HepG2 (cell line): ENCODE results near the gene GMPPB. TPM values are rescaled to one million over a fixed set of nuclear protein-coding genes. Genes with fewer than 3 reads are reported as not detected.

Source experiments
- KAT2B ChIP-seq: fragments of 150-350 bp; IDR thresholded peaks from 2 replicates; pipeline ENCODE4 v1.6.1; 2014; ENCODE audit warnings: low read depth, low read length, borderline replicate concordance
- NFE2L2 ChIP-seq: fragments of 150-350 bp; IDR thresholded peaks from 2 replicates; pipeline ENCODE4 v1.6.1; 2014; ENCODE audit warnings: low read length
- RBM39 ChIP-seq: fragments of 200-400 bp; formaldehyde crosslinking; IDR thresholded peaks from one replicate; pipeline ENCODE4 v1.6.1; 2018; ENCODE audit warnings: antibody characterized with exemption, mild to moderate bottlenecking, low read depth, low read length; ENCODE audit not compliant: poor library complexity, severe bottlenecking
- THAP9 ChIP-seq: sonication (generic); formaldehyde crosslinking; IDR thresholded peaks from 2 replicates; pipeline ENCODE4; 2020; ENCODE audit warnings: missing genetic modification reagents, mild to moderate bottlenecking, borderline replicate concordance
- ZBTB46 ChIP-seq: sonication (generic); formaldehyde crosslinking; IDR thresholded peaks from 2 replicates; pipeline ENCODE4 v1.4.0; 2020; ENCODE audit warnings: mild to moderate bottlenecking, missing genetic modification reagents, borderline replicate concordance
- ZNF496 ChIP-seq: sonication (generic); formaldehyde crosslinking; IDR thresholded peaks from 2 replicates; pipeline ENCODE4 v1.8.1; 2023; ENCODE audit warnings: mild to moderate bottlenecking, moderate library complexity, missing genetic modification reagents; ENCODE audit not compliant: insufficient replicate concordance
- polyA plus RNA-seq, 8 experiments: library from polyadenylated mRNA; depleted of rRNA in 3 of 8; stranded (reverse) in 7 of 8; unstranded in 1 of 8; fragments of >200 nt; fragmentation: Illumina TruSeq in 4 of 8; extraction: Trizol in 4 of 8; gene quantifications; 2 replicates each; pipeline versions ENCODE4 v1.2.1 to v1.2.3, GENCODE V29; 2011 to 2016; ENCODE audit warnings: low read depth in 4 of 8, missing spikeins in 1 of 8, mixed read lengths in 1 of 8; ENCODE audit not compliant: insufficient read depth in 1 of 8
- total RNA-seq, 5 experiments: library from RNA; depleted of rRNA; stranded (reverse); fragments of >200 nt; fragmentation: Illumina TruSeq; extraction: Trizol; gene quantifications; 2 replicates each; pipeline ENCODE4 v1.2.3, GENCODE V29; 2016; ENCODE audit warnings: low read depth in 1 of 5
- TF ChIP-seq, protein P1 (sequence below), 2 experiments: sonication (generic) in 1 of 2; formaldehyde crosslinking in 1 of 2; IDR thresholded peaks; 2 replicates each; pipeline versions ENCODE4 v1.4.0 to v1.6.1; 2016 to 2020; ENCODE audit warnings: borderline replicate concordance in 1 of 2, low read depth in 1 of 2, mild to moderate bottlenecking in 1 of 2, missing genetic modification reagents in 1 of 2
- TF ChIP-seq, protein P2 (sequence below): sonication (generic); formaldehyde crosslinking; IDR thresholded peaks from 2 replicates; pipeline ENCODE4 v1.5.1; 2020; ENCODE audit warnings: mild to moderate bottlenecking, missing genetic modification reagents, moderate library complexity

The GMPPB gene
- total and polyA plus RNA-seq, 2 of the 13 experiments (the other 11 are each of a cell fraction or from before 2014, with no cell fraction given) = 6.5 to 23.1 TPM

- no peak for TF ChIP-seq ZNF496 (CRISPR knock-in tag)
- no peak for TF ChIP-seq NFE2L2
- TF ChIP-seq THAP9 (CRISPR knock-in tag) = no peak
- TF ChIP-seq ZBTB46 (CRISPR knock-in tag) = no peak
- TF ChIP-seq, protein P1, sequence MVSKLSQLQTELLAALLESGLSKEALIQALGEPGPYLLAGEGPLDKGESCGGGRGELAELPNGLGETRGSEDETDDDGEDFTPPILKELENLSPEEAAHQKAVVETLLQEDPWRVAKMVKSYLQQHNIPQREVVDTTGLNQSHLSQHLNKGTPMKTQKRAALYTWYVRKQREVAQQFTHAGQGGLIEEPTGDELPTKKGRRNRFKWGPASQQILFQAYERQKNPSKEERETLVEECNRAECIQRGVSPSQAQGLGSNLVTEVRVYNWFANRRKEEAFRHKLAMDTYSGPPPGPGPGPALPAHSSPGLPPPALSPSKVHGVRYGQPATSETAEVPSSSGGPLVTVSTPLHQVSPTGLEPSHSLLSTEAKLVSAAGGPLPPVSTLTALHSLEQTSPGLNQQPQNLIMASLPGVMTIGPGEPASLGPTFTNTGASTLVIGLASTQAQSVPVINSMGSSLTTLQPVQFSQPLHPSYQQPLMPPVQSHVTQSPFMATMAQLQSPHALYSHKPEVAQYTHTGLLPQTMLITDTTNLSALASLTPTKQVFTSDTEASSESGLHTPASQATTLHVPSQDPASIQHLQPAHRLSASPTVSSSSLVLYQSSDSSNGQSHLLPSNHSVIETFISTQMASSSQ (IDR thresholded peaks at IDR 0.05; ENCODE audit: low read depth) = no peak
- TF ChIP-seq, protein P1 (CRISPR knock-in tag; IDR thresholded peaks at IDR 0.05; ENCODE audit: borderline replicate concordance) = no peak
- no peak for TF ChIP-seq KAT2B
- TF ChIP-seq, protein P2, sequence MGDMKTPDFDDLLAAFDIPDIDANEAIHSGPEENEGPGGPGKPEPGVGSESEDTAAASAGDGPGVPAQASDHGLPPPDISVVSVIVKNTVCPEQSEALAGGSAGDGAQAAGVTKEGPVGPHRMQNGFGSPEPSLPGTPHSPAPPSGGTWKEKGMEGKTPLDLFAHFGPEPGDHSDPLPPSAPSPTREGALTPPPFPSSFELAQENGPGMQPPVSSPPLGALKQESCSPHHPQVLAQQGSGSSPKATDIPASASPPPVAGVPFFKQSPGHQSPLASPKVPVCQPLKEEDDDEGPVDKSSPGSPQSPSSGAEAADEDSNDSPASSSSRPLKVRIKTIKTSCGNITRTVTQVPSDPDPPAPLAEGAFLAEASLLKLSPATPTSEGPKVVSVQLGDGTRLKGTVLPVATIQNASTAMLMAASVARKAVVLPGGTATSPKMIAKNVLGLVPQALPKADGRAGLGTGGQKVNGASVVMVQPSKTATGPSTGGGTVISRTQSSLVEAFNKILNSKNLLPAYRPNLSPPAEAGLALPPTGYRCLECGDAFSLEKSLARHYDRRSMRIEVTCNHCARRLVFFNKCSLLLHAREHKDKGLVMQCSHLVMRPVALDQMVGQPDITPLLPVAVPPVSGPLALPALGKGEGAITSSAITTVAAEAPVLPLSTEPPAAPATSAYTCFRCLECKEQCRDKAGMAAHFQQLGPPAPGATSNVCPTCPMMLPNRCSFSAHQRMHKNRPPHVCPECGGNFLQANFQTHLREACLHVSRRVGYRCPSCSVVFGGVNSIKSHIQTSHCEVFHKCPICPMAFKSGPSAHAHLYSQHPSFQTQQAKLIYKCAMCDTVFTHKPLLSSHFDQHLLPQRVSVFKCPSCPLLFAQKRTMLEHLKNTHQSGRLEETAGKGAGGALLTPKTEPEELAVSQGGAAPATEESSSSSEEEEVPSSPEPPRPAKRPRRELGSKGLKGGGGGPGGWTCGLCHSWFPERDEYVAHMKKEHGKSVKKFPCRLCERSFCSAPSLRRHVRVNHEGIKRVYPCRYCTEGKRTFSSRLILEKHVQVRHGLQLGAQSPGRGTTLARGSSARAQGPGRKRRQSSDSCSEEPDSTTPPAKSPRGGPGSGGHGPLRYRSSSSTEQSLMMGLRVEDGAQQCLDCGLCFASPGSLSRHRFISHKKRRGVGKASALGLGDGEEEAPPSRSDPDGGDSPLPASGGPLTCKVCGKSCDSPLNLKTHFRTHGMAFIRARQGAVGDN (CRISPR knock-in tag) = no peak
- no peak for TF ChIP-seq RBM39
Measured at GRCh38 chr3:49751501-49751900, 27.8 kb upstream of the GMPPB start (continued).
